GM18867 (cell line): Measurements from ENCODE around the gene AKAP6.
A peak's percentile ranks its signal among the peaks of the same experiment; 100 is the strongest.

ENCODE experiments used
- ATAC-seq: cut with Tn5 transposase; IDR thresholded peaks from one replicate; pipeline ENCODE4 v1.9.1; 2021; ENCODE audit warnings: mild to moderate bottlenecking, moderate library complexity; ENCODE audit not compliant: unreplicated experiment

The AKAP6 gene

GRCh38 chr14:32694795-32695449, 365.8 kb downstream of the AKAP6 start:
- ATAC-seq = peak; percentile 57

- ATAC-seq = no peak
Observed at GRCh38 chr14:32696325-32697091, 367.4 kb downstream of the AKAP6 start.

- no peak for ATAC-seq
Observed at GRCh38 chr14:32697114-32697513, 368.0 kb downstream of the AKAP6 start.

- ATAC-seq = no peak
Observed at GRCh38 chr14:32697704-32698103, 368.6 kb downstream of the AKAP6 start.

- no peak for ATAC-seq
Observed at GRCh38 chr14:32698831-32699230, 369.7 kb downstream of the AKAP6 start.

GRCh38 chr14:32701475-32701874, 372.4 kb downstream of the AKAP6 start:
- no peak for ATAC-seq

- ATAC-seq = no peak
Observed at GRCh38 chr14:32702088-32702487, 373.0 kb downstream of the AKAP6 start.

GRCh38 chr14:32702562-32702961, 373.5 kb downstream of the AKAP6 start:
- ATAC-seq = peak; percentile 94

- no peak for ATAC-seq
Observed at GRCh38 chr14:32703183-32703621, 374.1 kb downstream of the AKAP6 start.

- peak; percentile 52 for ATAC-seq
Observed at GRCh38 chr14:32706721-32707519, 377.8 kb downstream of the AKAP6 start.

GRCh38 chr14:32707742-32708500, 378.8 kb downstream of the AKAP6 start:
- no peak for ATAC-seq

GRCh38 chr14:32709027-32709426, 379.9 kb downstream of the AKAP6 start:
- no peak for ATAC-seq

- no peak for ATAC-seq
Observed at GRCh38 chr14:32710231-32710671, 381.2 kb downstream of the AKAP6 start.

- ATAC-seq = peak; percentile 80
Observed at GRCh38 chr14:32710731-32711680, 381.9 kb downstream of the AKAP6 start.

- ATAC-seq = no peak
Observed at GRCh38 chr14:32713856-32714255, 384.8 kb downstream of the AKAP6 start.

- no peak for ATAC-seq
Observed at GRCh38 chr14:32719601-32720000, 390.5 kb downstream of the AKAP6 start.

- ATAC-seq = no peak
Observed at GRCh38 chr14:32720927-32721326, 391.8 kb downstream of the AKAP6 start.

GRCh38 chr14:32722631-32723183, 393.6 kb downstream of the AKAP6 start:
- ATAC-seq = no peak

- ATAC-seq = no peak
Observed at GRCh38 chr14:32724867-32725471, 395.9 kb downstream of the AKAP6 start.
